Measurements from ENCODE around the gene TFR2.

Gene TFR2

DNA sequence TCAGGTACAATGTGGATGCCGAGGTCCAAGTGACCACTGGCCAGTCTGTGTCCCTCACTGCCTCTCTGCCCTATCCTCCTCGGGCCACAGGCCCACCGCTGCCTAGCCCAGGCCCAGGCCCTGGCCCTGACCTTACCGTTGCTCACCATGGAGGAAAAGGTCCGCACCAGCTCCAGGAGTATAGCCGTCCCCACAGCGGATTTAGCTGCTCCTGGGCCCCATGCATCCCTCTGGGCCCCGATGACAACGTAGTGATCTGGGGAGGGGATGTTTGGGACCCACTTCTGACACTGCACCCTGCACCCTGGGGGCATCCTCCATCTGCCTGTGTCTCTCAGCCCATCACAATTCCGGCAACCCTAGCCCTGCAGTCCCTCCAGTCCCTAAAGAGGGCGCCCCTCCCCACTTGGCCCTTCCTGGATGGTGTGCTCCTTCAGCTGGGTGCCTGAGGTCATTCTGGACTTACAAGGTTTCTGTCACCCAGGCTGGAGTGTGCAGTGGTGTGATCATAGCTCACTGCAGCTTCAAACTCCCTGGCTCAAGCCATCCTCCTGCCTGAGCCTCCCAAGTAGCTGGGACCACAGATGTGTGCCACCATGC lies 12.1 kb downstream of the TFR2 start:
- H3K4me2 ChIP-seq (ENCODE audit: low read depth, low read length, poor library complexity, severe bottlenecking), result no peak overlapping the region

DNA sequence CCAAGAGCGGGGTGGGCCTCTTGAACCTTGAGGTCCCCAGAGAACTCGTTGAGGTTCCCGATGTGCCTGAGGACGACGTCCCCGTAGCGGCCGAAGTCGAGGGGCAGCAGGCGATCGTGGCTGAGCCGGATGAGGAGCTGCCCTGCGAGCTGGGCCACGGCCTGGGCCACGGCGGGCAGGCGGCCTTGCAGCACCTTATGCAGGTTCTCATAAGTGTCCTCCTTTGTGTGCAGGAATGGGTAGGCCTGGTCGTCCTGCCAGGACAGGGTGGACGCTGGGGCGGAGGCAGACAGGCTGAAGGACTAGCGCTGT lies 14.2 kb downstream of the TFR2 start:
- no peak overlapping the region for H2AFZ ChIP-seq (ENCODE audit: low read length)
- no peaks in the 10 kb centered on the region for H3K27me3 ChIP-seq (ENCODE audit: insufficient read depth, low read length, poor library complexity, severe bottlenecking)
- no peaks in the 10 kb centered on the region; the same call in 1 of the 2 replicates for H3F3A ChIP-seq (ENCODE audit: low read depth)
- H3K9me2 ChIP-seq (replicated peaks; ENCODE audit: low read depth, low read length), result no peaks in the 10 kb centered on the region
- H3K79me2 ChIP-seq (ENCODE audit: insufficient read depth, low read length), result peaks cover 8% of the 10 kb centered on the region; the same call in 1 of the 2 replicates
- peak overlapping the region; percentile 94 for H3K4me2 ChIP-seq (ENCODE audit: low read depth, low read length, poor library complexity, severe bottlenecking)
- H3K4me3 ChIP-seq (ENCODE audit: low read length, poor library complexity, severe bottlenecking), result peak overlapping the region; percentile 80
- peak overlapping the region; percentile 77 for H3K9ac ChIP-seq (ENCODE audit: low read depth, low read length, poor library complexity, severe bottlenecking)
- H4K20me1 ChIP-seq (ENCODE audit: insufficient read depth, low read length, poor library complexity, severe bottlenecking), result no peaks in the 10 kb centered on the region
- H3K36me3 ChIP-seq (ENCODE audit: insufficient read depth, low read length), result no peaks in the 10 kb centered on the region
- H3K4me1 ChIP-seq (ENCODE audit: insufficient read depth, low read length, poor library complexity, severe bottlenecking), result peaks cover 19% of the 10 kb centered on the region
- H3K9me3 ChIP-seq (ENCODE audit: insufficient read depth, low read depth, low read length), result no peaks in the 10 kb centered on the region
- TF ChIP-seq, protein P1, sequence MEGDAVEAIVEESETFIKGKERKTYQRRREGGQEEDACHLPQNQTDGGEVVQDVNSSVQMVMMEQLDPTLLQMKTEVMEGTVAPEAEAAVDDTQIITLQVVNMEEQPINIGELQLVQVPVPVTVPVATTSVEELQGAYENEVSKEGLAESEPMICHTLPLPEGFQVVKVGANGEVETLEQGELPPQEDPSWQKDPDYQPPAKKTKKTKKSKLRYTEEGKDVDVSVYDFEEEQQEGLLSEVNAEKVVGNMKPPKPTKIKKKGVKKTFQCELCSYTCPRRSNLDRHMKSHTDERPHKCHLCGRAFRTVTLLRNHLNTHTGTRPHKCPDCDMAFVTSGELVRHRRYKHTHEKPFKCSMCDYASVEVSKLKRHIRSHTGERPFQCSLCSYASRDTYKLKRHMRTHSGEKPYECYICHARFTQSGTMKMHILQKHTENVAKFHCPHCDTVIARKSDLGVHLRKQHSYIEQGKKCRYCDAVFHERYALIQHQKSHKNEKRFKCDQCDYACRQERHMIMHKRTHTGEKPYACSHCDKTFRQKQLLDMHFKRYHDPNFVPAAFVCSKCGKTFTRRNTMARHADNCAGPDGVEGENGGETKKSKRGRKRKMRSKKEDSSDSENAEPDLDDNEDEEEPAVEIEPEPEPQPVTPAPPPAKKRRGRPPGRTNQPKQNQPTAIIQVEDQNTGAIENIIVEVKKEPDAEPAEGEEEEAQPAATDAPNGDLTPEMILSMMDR (conservative IDR thresholded peaks at IDR 0.05; ENCODE audit: low read length), result no peak
- no peak for TF ChIP-seq EZH2phosphoT487 (IDR thresholded peaks at IDR 0.05; ENCODE audit: borderline replicate concordance)

More for the DNA sequence above, 12.1 kb downstream of the TFR2 start:
- Histone ChIP-seq H3K9ac (ENCODE audit: low read depth, low read length, poor library complexity, severe bottlenecking) (no peak overlapping the region), H2AFZ (ENCODE audit: low read length) (no peak overlapping the region), H3K79me2 (ENCODE audit: insufficient read depth, low read length) (peaks cover 8% of the 10 kb centered on the region; the same call in 1 of the 2 replicates), H3K9me2 (replicated peaks; ENCODE audit: low read depth, low read length) (no peaks in the 10 kb centered on the region), H3K27me3 (ENCODE audit: insufficient read depth, low read length, poor library complexity, severe bottlenecking) (no peaks in the 10 kb centered on the region), H4K20me1 (ENCODE audit: insufficient read depth, low read length, poor library complexity, severe bottlenecking) (no peaks in the 10 kb centered on the region), H3K36me3 (ENCODE audit: insufficient read depth, low read length) (no peaks in the 10 kb centered on the region), H3K4me1 (ENCODE audit: insufficient read depth, low read length, poor library complexity, severe bottlenecking) (peaks cover 21% of the 10 kb centered on the region), H3K9me3 (ENCODE audit: insufficient read depth, low read depth, low read length) (no peaks in the 10 kb centered on the region), H3K4me3 (ENCODE audit: low read length, poor library complexity, severe bottlenecking) (no peak overlapping the region), H3F3A (ENCODE audit: low read depth) (no peaks in the 10 kb centered on the region; the same call in 1 of the 2 replicates)
- TF ChIP-seq EZH2phosphoT487 (IDR thresholded peaks at IDR 0.05; ENCODE audit: borderline replicate concordance), result no peak
- TF ChIP-seq, protein P1 (conservative IDR thresholded peaks at IDR 0.05; ENCODE audit: low read length), result peak; percentile 65

DNA sequence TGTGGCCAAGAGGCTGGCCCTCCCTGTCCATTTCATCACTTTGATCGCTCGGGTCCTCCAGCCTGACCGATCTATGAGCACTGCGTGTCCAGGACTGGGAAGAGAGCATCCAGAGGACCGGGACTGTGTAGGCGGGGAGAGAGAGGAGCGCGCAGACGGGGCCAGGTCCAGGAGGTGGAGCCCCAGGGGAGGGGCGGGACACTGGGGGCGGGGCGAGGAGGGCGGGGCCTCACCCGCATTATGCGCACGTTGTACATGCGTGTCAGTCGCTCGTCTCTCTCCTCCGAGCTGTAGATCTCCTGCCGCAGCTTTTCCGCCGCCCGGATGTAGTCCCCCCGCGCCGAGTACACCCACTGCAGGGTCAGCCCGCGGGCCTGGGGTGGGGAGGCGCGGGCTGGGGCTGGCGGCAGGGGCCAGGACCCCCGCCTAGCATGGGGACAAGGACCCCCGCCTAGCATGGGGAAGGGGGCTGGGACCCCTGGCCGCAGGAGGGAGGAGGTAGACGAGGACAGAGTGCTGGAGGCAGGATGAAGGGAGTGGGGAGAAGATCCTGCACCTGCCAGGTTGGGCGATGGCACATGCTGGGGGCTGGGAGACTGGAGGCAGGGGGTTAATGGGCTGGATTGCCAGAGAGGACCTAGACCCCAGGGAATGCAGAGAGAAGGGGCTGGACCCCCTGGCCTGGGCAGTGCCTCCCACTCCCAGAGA lies 14.7 kb downstream of the TFR2 start:
- no peaks in the 10 kb centered on the region for H3K27me3 ChIP-seq (ENCODE audit: insufficient read depth, low read length, poor library complexity, severe bottlenecking)
- H3F3A ChIP-seq (ENCODE audit: low read depth), result no peaks in the 10 kb centered on the region; the same call in 1 of the 2 replicates
- no peaks in the 10 kb centered on the region for H3K36me3 ChIP-seq (ENCODE audit: insufficient read depth, low read length)
- TF ChIP-seq, protein P1 (conservative IDR thresholded peaks at IDR 0.05; ENCODE audit: low read length), result no peak
- TF ChIP-seq EZH2phosphoT487 (IDR thresholded peaks at IDR 0.05; ENCODE audit: borderline replicate concordance), result no peak
- H3K9me2 ChIP-seq (replicated peaks; ENCODE audit: low read depth, low read length), result no peaks in the 10 kb centered on the region
- peaks cover 16% of the 10 kb centered on the region for H3K4me1 ChIP-seq (ENCODE audit: insufficient read depth, low read length, poor library complexity, severe bottlenecking)
- H3K4me2 ChIP-seq (ENCODE audit: low read depth, low read length, poor library complexity, severe bottlenecking), result peak overlapping the region; percentile 94
- H3K79me2 ChIP-seq (ENCODE audit: insufficient read depth, low read length), result peaks cover 8% of the 10 kb centered on the region; the same call in 1 of the 2 replicates
- H3K9ac ChIP-seq (ENCODE audit: low read depth, low read length, poor library complexity, severe bottlenecking), result peak overlapping the region; percentile 77
- peak overlapping the region; percentile 80 for H3K4me3 ChIP-seq (ENCODE audit: low read length, poor library complexity, severe bottlenecking)
- H3K9me3 ChIP-seq (ENCODE audit: insufficient read depth, low read depth, low read length), result no peaks in the 10 kb centered on the region
- peak overlapping the region; percentile 69 for H2AFZ ChIP-seq (ENCODE audit: low read length)
- H4K20me1 ChIP-seq (ENCODE audit: insufficient read depth, low read length, poor library complexity, severe bottlenecking), result no peaks in the 10 kb centered on the region
